Measurements from ENCODE around the gene MPP3.

MPP3 gene

DNA sequence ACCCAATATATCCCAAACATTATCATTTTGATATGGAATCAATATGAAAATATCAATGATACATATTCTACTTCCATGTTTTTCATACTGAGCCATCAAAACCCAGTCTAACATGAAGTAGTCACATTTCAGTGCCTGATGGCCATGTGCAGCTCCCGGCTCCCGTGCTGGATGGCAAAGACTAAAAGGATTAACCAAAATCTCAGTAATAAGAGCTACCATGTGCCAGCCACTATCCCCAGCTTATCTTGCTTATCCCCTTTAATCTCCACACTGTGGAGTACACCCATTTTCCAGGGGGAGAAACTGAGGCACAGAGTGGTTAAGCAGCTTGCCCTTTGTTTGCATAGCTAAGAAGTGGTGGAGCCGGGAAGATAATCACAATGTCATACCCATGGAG lies 23.2 kb upstream of the MPP3 start:
- Histone ChIP-seq H3K9ac (ENCODE audit: insufficient read length) (no peak overlapping the region), H3K9me3 (ENCODE audit: low read depth, low read length) (no peaks in the 10 kb centered on the region), H3K4me3 (no peak overlapping the region), H3K36me3 (ENCODE audit: insufficient read depth, low read length) (no peaks in the 10 kb centered on the region), H3K27ac (no peak overlapping the region)
- TF ChIP-seq POLR2AphosphoS5 (IDR thresholded peaks at IDR 0.05; ENCODE audit: borderline replicate concordance, low read depth, low read length), result no peak
- no peak for TF ChIP-seq EZH2 (IDR thresholded peaks at IDR 0.05)
- TF ChIP-seq FOXP2 (optimal IDR thresholded peaks at IDR 0.05; ENCODE audit: control extremely low read depth, extremely low read length, insufficient read depth), result no peak
- DNase-seq (ENCODE audit: low read depth, low spot score), result no peak

DNA sequence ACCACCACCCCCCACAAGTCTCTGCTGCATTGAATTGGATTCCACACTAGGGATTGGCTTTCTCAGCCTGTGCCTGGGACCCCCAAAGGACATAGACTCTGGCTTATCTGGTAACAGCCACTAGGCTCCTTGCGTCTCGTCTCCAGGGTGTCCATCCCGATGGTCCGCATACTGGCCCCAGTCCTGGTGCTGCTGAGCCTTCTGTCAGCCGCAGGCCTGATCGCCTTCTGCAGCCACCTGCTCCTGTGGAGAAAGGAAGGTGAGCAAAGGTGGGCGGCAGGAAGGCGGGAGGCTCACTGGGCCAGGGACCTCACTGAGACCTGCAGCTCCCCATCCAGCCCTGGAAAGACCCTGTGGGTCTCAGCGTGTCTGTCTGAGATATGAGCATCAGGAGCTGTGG lies 22.1 kb upstream of the MPP3 start:
- DNase-seq (ENCODE audit: low read depth, low spot score), result no peak
- TF ChIP-seq POLR2AphosphoS5 (IDR thresholded peaks at IDR 0.05; ENCODE audit: borderline replicate concordance, low read depth, low read length) (no peak), FOXP2 (optimal IDR thresholded peaks at IDR 0.05; ENCODE audit: control extremely low read depth, extremely low read length, insufficient read depth) (no peak), EZH2 (IDR thresholded peaks at IDR 0.05) (no peak)
- Histone ChIP-seq H3K27ac (no peak overlapping the region), H3K36me3 (ENCODE audit: insufficient read depth, low read length) (no peaks in the 10 kb centered on the region), H3K9me3 (ENCODE audit: low read depth, low read length) (no peaks in the 10 kb centered on the region), H3K4me3 (no peak overlapping the region), H3K9ac (ENCODE audit: insufficient read length) (no peak overlapping the region)

DNA sequence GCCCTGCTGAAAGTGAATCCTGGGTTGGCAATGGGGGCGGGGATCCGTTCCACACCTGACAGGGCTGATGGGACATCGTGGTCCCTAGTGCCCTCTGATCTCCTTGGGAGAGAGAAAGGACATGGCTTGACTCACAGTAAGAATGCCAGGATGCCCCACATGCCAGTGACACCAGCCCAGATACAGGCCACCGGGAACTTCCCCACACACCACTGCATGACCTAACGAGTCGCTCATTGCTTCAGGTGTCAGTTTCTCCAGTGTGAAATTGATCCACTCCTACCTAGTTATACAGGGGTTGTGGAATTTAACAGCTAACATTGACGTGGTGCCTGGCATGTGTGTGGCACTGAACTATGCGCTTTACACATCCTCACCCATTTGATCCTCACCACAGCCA lies 21.6 kb upstream of the MPP3 start:
- DNase-seq (ENCODE audit: low read depth, low spot score), result no peak
- Histone ChIP-seq H3K9ac (ENCODE audit: insufficient read length) (no peak overlapping the region), H3K9me3 (ENCODE audit: low read depth, low read length) (no peaks in the 10 kb centered on the region), H3K27ac (no peak overlapping the region), H3K4me3 (no peak overlapping the region), H3K36me3 (ENCODE audit: insufficient read depth, low read length) (no peaks in the 10 kb centered on the region)
- no peak for TF ChIP-seq POLR2AphosphoS5 (IDR thresholded peaks at IDR 0.05; ENCODE audit: borderline replicate concordance, low read depth, low read length)
- no peak for TF ChIP-seq FOXP2 (optimal IDR thresholded peaks at IDR 0.05; ENCODE audit: control extremely low read depth, extremely low read length, insufficient read depth)
- no peak for TF ChIP-seq EZH2 (IDR thresholded peaks at IDR 0.05)

DNA sequence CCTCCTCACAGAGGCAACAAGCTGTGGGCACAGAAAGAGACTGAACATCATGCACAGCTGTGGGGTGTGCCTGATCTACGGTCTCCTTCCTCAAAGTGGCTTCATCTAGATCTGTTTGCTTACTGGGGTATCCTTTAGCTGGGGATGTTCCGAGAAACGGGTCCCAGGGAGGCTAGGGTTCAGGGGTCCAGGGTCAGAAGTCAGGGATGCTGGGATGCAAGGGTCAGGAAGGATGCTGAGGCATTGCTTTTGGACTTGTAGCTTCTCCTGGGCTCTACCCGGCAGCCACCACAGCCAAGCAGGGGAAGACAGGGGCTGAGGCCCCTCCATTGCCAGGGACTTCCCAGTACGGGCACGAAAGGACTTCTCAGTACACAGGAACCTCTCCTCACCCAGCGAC lies 20.6 kb upstream of the MPP3 start:
- no peak for DNase-seq (ENCODE audit: low read depth, low spot score)
- TF ChIP-seq FOXP2 (optimal IDR thresholded peaks at IDR 0.05; ENCODE audit: control extremely low read depth, extremely low read length, insufficient read depth) (no peak), EZH2 (IDR thresholded peaks at IDR 0.05) (no peak), POLR2AphosphoS5 (IDR thresholded peaks at IDR 0.05; ENCODE audit: borderline replicate concordance, low read depth, low read length) (no peak)
- no peaks in the 10 kb centered on the region for H3K9me3 ChIP-seq (ENCODE audit: low read depth, low read length)
- H3K4me3 ChIP-seq, result no peak overlapping the region
- H3K9ac ChIP-seq (ENCODE audit: insufficient read length), result no peak overlapping the region
- no peaks in the 10 kb centered on the region for H3K36me3 ChIP-seq (ENCODE audit: insufficient read depth, low read length)
- no peak overlapping the region for H3K27ac ChIP-seq

DNA sequence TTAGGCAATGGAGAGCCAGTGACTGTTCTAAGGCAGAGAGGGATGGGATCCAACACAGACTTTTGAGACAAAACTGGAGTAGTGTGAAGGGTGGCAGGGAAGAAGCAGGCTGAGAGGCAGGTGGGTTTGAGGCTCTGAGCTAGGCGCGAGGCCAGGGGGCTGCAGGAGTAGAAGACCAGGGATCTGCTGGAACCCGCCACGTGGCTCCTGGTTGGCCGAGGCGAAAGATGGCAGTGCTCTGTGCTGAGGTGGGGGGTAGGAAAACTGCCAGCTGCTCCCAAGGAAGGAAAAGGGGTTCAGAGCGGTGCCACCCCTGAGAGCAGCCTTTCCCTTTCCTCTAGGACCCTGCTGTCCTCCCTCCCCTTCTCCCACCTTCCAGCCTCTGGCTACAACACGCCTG lies 19.6 kb upstream of the MPP3 start:
- no peaks in the 10 kb centered on the region for H3K9me3 ChIP-seq (ENCODE audit: low read depth, low read length)
- H3K36me3 ChIP-seq (ENCODE audit: insufficient read depth, low read length), result no peaks in the 10 kb centered on the region
- H3K27ac ChIP-seq, result no peak overlapping the region
- no peak for DNase-seq (ENCODE audit: low read depth, low spot score)
- TF ChIP-seq EZH2 (IDR thresholded peaks at IDR 0.05) (no peak), POLR2AphosphoS5 (IDR thresholded peaks at IDR 0.05; ENCODE audit: borderline replicate concordance, low read depth, low read length) (no peak), FOXP2 (optimal IDR thresholded peaks at IDR 0.05; ENCODE audit: control extremely low read depth, extremely low read length, insufficient read depth) (no peak)
- H3K4me3 ChIP-seq, result no peak overlapping the region
- H3K9ac ChIP-seq (ENCODE audit: insufficient read length), result no peak overlapping the region

DNA sequence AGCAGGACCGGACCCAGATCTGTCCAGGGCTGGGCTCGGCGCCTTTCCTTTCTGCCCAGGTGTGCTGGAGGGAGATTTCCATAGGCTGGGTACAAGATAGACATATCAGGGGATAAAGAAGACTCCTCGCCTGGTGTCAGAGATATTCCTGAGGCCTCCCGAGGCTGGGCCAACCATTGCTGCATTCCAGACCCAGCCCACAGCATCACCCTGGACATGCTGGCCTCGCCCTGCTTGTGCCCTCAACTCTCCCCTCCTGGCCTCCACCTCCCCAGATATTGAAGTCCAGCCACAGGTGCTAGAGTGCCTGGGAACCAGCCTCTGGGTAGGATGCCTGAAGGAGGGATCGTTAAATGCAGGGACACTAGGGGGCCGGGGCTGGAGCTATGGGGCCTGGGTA lies 16.2 kb upstream of the MPP3 start:
- Histone ChIP-seq H3K36me3 (ENCODE audit: insufficient read depth, low read length) (no peaks in the 10 kb centered on the region), H3K9me3 (ENCODE audit: low read depth, low read length) (no peaks in the 10 kb centered on the region), H3K4me3 (no peak overlapping the region), H3K9ac (ENCODE audit: insufficient read length) (no peak overlapping the region), H3K27ac (no peak overlapping the region)
- DNase-seq (ENCODE audit: low read depth, low spot score), result no peak
- TF ChIP-seq POLR2AphosphoS5 (IDR thresholded peaks at IDR 0.05; ENCODE audit: borderline replicate concordance, low read depth, low read length) (no peak), EZH2 (IDR thresholded peaks at IDR 0.05) (no peak), FOXP2 (optimal IDR thresholded peaks at IDR 0.05; ENCODE audit: control extremely low read depth, extremely low read length, insufficient read depth) (no peak)

DNA sequence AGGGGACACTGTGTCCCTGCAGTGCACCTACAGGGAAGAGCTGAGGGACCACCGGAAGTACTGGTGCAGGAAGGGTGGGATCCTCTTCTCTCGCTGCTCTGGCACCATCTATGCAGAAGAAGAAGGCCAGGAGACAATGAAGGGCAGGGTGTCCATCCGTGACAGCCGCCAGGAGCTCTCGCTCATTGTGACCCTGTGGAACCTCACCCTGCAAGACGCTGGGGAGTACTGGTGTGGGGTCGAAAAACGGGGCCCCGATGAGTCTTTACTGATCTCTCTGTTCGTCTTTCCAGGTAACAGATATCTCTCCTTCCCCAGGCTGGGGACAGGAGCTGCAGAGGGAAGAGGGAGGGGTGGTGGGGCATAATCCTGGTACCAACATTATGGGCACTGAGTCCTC lies 15.7 kb upstream of the MPP3 start:
- Histone ChIP-seq H3K9ac (ENCODE audit: insufficient read length) (no peak overlapping the region), H3K27ac (no peak overlapping the region), H3K9me3 (ENCODE audit: low read depth, low read length) (no peaks in the 10 kb centered on the region), H3K36me3 (ENCODE audit: insufficient read depth, low read length) (no peaks in the 10 kb centered on the region), H3K4me3 (no peak overlapping the region)
- TF ChIP-seq FOXP2 (optimal IDR thresholded peaks at IDR 0.05; ENCODE audit: control extremely low read depth, extremely low read length, insufficient read depth) (no peak), POLR2AphosphoS5 (IDR thresholded peaks at IDR 0.05; ENCODE audit: borderline replicate concordance, low read depth, low read length) (no peak), EZH2 (IDR thresholded peaks at IDR 0.05) (no peak)
- no peak for DNase-seq (ENCODE audit: low read depth, low spot score)

DNA sequence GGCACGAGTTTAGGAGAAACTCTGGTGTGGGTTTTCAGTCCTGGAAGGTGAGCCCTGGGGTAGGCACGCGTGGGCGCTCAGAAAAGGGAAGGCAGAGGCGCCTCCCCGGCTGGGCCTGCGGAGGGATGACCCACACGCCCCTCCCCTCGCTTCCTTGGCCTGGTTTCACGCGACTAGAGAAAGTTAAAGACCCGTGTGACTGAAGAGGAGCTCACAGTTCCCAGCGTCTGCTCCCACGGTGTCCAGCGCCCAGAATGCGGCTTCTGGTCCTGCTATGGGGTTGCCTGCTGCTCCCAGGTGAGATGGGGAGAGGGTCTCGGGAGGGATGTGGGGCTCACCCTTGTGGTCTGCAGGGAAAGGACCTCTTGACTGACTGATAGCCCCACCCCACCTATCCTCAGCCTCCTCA lies 14.0 kb upstream of the MPP3 start, which contains the start of gene CD300LG:
TSS of gene CD300LG (plus strand) at position 214 of the 409 bp plus-strand sequence. CDS start at position 255, 41 bp downstream.
- no peak within 1 kb of the TSS for H3K9ac ChIP-seq (ENCODE audit: insufficient read length)

DNA sequence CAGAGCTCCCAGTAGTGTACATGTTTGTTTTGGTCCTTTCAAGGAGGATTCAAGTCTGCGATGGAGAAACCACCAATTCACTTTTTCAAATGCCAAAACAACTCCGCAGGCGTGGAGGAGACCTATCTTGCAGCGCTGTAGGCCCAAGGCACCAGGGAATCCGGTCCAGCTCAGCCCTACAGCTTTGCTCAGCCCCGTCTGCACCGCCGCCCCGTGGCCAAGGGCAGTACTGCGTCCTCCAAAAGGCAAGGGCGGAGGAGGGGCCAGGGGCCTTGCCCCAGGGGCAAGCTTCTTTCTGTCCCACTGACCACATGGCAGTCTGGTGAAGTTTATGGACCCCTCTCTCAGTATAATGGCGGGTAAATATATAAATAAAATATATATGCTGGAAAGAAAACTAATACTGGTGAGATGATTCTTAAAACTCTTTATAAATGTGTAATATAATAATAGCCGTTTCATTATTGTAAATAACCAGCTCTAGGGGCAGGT lies 13.3 kb upstream of the MPP3 start:
- TF ChIP-seq EZH2 (IDR thresholded peaks at IDR 0.05) (no peak), POLR2AphosphoS5 (IDR thresholded peaks at IDR 0.05; ENCODE audit: borderline replicate concordance, low read depth, low read length) (no peak)
- DNase-seq (ENCODE audit: low read depth, low spot score), result no peak
- Histone ChIP-seq H3K9me3 (ENCODE audit: low read depth, low read length) (no peaks in the 10 kb centered on the region), H3K27ac (0 out of 2 replicates have a peak overlapping the region, but pooled peaks have one; percentile 21), H3K4me3 (no peak overlapping the region), H3K36me3 (ENCODE audit: insufficient read depth, low read length) (no peaks in the 10 kb centered on the region), H3K9ac (ENCODE audit: insufficient read length) (no peak overlapping the region)

More for the DNA sequence above, 14.0 kb upstream of the MPP3 start, which contains the start of gene CD300LG:
- no peak for DNase-seq (ENCODE audit: low read depth, low spot score)
- no peak within 1 kb of the TSS for H3K4me3 ChIP-seq
- TF ChIP-seq EZH2 (IDR thresholded peaks at IDR 0.05), result no peak
- TF ChIP-seq POLR2AphosphoS5 (IDR thresholded peaks at IDR 0.05; ENCODE audit: borderline replicate concordance, low read depth, low read length), result no peak
- TF ChIP-seq FOXP2 (optimal IDR thresholded peaks at IDR 0.05; ENCODE audit: control extremely low read depth, extremely low read length, insufficient read depth), result no peak
- 0 out of 2 replicates have a peak within 1 kb of the TSS, but pooled peaks have one; percentile 21 for H3K27ac ChIP-seq
- H3K9me3 ChIP-seq (ENCODE audit: low read depth, low read length), result no peaks in the 10 kb centered on the region
- no peaks in the 10 kb centered on the region for H3K36me3 ChIP-seq (ENCODE audit: insufficient read depth, low read length)

Data from SK-N-MC (cell line).